ENCODE data around the gene RHCE. TPM values are rescaled to one million over a fixed set of nuclear protein-coding genes. Genes with fewer than 3 reads are reported as not detected.
"Not testable (repeated sequence)": the region's sequence is repeated elsewhere in the genome, so short reads cannot be mapped to it uniquely, and the experiment has no call there.

Gene RHCE
- total RNA-seq, 1 donor from 2014 or later = 4.2 TPM

DNA sequence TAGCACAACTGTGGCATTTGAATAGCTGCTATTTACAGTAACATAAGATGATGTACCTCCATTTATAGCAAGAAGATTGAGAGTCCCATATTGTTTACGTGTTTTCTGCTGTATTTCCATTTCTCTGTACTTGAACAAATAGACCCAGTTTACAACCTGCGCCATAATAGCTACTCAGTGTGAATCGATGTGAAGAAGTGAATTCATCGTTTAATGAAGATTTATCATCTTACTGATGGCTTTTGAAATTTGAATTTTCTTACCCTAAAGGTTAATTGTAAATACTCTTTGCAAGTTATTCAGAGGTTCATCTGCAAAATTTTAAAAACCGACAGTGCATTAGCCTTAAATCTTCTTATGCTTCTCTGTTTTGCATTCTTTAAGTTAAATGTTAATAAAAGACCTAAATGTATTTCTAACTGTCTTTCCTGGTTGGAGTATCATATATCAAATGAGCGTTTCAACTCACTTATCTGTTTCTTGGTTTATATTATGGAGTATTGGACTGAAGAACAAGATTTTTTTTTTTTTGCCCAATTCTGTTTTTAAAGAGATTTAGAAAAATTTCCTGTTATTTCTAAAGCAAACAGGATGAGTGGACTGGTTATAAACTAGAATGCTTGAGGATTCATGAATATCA is 12.2 kb upstream of the RHCE start:
- no peak for DNase-seq

DNA sequence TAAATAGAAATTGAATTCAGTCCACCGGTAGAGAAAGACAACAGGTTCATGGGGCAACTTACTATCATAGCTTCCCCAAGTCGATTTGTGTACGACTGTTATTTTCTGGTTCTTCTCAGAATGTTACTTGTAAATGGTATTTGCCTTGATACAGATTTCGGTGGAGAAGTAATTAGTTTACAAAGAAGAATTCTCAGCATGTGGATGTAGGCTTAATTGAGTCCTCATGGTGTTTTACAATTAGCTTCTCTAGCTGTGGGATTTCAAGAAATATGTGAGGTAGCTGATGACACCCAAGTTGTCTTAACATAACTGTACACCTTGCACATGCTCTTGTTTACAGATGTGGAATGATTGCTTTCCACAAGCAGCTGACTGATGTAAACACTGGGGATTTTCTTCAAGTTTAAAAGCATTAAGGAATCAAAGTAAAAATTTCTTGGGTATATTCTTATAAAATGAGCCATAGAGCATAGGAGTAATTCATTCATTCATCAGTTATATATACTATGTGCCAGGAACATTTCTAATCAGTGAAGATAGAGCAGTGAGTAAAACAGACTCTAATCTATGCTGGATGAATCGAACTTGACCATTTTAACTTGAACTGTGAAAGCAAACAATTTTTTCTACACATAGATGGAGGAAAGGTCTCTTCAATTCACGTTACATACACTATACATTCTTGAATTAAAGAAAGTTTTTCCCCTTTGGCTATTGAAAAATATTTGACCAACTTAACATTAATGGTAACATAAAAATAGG is 11.5 kb upstream of the RHCE start:
- peak; percentile 21 for DNase-seq

DNA sequence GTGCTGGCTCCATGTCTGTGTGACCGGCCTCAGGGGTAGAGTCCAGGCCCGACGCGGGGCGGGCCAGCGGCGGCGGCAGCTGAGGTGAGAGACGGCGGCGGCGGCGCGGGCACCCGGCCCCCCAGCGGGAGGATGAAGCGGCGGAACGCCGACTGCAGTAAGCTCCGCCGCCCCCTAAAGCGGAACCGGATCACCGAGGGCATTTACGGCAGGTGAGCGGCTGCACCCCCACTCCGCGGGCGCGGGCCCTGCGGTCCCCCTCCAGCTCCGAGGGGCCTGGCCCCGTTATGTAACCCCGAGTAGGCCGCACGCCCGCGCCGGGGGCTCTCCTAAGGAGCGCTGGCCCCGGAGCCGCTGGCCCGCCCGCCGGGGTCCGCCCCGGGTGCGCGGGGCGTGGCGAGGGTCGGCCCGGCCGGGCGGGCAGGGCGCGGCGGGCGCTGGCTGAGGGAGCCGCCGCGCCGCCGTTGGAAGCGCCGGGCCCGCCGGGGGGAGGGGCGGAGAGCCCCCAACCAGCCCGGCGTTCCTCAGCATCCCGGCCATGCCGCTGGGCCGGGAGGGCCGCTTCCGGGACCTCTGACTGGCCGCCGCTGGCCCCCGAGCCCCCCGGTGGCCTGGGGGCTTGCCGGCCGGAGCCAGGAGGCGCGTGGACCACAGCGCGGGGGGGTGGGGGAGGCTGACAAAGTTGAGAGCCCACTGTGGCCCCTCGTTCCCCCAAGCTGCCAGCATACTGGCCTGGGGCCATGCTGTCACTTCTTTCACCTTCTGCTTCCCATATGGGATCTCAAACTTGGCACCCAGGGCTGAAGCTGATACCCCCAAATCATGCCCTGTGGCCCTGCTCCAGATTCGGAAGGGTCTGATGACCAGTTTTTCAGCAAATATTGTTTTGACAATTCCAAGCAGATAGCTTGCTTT is 10.6 kb upstream of the RHCE start:
- no peak for DNase-seq

DNA sequence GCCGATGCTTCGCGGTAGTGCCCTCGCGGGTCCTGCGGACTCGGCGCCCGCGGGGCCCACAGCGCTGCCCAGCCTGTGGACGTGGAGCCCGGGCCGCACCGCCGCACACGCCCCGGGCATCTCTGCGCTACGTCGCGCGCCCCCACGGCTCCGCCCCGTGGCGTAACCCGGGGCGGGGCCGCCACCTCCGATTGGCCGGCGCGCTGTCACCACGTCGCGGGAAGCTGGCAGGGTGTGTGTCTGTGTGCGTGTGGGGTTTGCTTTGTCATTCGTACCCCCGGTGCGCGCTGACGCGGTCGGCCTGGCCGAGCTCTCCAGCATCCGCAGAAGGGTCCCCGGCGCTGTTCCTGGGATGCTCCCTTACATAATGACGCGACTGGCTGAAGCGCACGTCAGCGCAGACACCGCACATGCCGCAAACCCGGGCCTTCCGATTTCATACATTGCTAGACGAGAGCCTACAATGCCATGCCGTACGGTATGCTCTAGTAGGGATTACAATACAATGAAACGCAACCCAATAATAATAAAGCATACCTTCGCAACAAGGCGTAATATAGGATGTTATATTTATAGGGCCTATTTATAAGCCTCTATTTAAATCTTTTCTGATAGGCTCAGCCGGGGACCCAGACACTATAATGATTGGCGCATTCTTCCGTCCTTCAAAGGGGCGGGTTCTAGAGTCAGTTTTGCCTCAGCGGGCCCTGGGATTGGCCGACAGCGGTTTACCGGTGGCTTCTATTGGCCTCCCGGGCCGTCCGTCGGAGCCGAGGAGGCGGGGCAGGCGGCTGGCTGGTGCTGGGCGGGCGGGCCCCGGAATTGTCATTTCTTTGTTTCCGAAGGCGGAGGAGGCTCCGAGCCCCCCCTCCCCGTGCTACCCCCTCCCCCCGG is 9.7 kb upstream of the RHCE start, which contains the start of gene MACO1:
Gene MACO1 (plus strand): TSS at position 825 of the 894 bp plus-strand sequence. CDS start 202 bp downstream, outside the sequence.
- DNase-seq = peak; percentile 98

DNA sequence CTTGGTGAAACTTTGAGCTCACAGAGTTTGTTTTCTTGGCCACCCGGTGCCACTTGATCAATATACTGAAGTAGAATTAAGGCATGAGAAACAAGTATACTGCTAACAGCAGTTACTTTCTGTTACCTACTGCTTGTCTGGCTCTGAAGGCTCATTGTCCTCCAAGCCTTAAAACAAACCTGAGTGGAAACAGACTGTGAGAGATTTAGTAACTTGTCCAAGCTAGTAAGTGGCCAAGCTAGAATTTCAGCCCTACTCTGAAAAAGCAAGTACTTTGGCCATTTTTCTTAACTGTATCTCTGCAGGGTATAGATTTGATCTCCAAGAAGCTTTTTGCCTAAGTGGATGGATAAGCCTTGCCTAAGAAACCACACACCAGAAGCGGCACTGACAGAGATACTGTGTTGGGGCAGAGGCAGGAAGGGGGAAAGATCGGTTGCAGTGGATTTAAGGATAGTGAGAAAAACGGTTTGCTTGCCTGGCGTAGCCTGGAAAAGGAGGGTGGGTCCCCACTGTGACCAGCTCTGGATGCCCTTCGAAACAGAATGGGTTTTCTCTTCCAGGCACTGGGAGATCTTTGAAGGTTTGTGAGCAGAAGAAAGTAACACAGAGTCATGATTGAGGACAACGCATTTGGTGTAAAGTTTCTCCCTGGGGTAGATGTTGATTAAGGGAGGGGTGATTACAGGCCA is 8.0 kb upstream of the RHCE start:
- DNase-seq = no peak

DNA sequence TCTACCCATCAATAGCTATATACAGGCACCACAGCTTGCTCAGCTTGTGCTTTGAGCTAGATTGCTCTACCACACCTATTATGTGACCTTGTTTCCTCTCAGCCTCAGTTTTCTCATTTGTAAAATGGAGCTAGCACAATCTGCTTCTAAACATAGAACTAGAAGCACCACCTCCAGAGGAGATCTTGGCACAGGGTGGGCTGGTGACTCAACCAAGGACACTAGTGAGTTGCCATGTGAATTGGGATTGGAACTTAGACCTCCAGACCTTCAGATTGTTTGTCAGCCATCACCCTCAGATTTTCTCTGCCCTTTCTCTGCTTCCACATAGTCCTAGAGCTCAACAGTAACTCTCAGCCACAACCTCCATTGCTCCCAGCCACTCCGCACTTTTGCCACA is 7.1 kb upstream of the RHCE start:
- no peak for DNase-seq

DNA sequence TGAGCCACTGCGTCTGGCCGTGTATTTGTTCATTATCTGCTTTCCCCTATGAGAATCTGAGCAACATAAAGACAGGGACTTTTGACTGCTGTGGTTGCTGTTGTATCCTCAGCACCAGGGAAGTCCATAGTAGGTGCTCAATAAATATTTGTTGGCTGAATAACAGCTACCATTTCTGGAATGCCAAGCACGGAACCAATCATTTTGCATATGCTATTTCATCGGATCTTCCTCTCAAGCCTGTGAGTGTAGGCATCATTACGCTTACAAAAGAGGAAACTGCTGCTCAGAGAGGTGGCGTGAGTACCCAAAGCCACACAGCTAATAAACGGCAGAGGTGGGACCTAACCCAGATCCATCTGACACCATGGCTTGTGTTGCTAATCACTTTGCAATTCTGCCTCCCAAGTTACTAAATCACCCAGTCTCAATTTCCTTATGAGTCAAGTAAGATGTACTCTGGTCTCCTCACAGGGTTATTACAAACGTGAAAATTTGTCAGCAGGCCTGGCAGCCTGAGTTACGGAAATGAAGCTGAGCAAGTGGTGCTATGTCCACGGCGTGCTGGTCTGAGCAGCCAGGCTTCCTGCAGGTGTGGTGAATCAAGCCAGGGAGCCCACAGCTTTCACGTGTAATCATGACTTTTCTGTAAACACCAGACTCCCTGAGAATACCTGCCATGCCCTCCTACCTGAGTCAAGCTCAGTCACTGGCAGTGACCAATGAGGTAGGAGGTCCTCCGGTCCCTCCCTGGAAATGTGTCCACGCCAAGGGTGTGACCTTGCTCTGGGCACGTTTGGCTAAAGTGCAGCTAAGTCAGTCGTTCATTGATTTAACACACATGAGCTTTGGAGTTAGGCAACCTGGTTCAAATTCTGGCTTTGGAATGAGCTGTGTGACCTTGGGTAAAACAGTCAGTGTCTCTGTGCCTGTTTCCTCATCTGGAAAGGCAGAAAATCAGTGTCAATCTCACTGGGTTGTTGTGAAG is 4.8 kb upstream of the RHCE start:
- no peak for DNase-seq

DNA sequence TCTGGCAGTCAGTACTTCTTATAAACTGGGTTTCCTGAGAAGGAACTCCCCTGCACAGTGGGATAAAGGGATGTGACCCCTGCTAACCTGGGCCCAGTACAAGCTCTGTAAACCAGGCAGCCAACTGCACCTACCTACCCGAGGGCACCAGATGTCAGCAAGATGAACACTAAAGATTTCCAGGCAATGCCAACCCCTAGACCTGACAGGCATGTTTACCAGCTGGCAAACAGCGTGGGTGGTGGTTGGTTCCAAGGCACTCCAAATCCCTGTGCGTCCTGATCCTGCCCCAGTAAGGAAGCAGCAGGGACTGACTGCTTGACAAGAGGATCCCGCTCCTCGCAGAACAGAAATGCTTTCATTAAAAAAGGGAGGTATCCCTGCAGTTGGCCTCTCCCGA is 2.6 kb upstream of the RHCE start:
- DNase-seq = not testable (repeated sequence)

DNA sequence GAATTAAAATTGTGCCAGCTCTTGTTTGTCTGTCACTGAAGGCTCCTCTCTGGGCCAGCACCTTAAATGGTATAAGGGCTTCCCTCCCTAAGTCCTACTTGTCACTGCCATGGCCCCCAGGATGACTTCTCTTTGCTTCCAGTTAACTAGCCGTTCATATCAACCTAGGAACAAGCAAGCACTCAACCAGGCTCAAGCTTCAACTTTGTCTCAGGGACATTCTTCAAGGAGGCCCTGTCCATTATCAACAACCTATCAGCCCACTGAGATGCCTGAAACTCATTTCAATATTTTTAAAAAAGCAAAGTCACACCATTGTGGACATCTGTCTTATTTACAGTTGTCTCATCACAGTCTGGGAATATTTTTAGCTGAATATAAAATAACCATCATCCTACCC is 1.3 kb downstream of the RHCE start:
- not testable (repeated sequence) for DNase-seq

DNA sequence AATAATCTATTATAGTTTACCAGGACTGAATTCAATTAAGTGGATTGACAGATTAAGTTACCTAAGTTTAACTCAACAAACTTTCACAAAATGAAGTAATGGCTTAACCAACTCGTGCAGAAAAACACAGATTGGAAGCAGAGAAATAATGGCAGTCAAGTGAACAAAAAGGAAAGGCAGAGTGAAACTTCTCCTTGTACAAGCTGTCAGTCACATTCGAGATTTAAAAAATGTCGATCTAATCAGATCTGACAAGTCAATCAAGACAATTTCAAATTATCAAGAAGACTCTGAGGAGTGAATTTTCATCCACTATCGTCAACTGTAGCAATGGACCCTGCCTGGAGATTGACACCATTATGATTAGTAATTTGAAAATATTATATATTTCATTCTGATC is 3.3 kb downstream of the RHCE start:
- not testable (repeated sequence) for DNase-seq

DNA sequence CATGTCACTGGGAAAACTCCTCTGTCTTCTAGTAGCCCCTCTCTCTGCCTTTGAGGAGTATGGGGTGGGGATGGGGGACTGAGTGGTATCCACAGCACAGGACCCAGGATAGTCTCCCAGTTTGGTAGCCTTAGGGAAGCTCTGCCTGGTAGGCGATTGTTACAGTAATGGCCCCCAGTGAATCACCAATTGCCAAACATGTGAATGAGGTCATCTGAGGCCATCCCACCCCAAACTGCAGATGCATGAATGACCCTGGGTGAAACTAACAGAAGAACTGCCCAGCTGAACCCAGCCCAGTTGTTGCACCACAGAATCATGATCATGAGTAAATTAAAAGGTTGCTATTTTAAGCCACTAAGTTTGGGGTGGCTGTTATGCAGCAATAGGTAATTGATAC is 6.0 kb downstream of the RHCE start:
- DNase-seq = not testable (repeated sequence)

DNA sequence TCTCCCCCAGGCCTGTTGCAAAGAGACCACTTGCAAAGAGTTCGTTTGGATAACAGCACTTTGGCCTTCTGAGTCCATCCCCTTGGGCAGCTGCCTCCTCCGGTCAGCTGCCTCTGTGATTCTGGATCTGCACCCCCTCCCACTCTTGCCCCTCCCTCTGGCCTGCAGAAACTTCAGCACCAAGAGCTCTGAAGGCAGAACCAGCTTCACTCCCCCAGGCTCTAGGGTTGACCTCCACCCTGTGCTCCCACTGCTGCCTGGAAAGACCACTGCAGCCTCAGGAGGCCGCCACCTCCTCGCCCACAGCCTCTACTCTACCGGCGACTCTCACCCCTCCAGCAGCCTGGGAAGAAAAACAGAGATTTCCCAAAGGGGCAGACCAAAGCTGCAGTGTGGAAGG is 6.5 kb downstream of the RHCE start:
- not testable (repeated sequence) for DNase-seq

DNA sequence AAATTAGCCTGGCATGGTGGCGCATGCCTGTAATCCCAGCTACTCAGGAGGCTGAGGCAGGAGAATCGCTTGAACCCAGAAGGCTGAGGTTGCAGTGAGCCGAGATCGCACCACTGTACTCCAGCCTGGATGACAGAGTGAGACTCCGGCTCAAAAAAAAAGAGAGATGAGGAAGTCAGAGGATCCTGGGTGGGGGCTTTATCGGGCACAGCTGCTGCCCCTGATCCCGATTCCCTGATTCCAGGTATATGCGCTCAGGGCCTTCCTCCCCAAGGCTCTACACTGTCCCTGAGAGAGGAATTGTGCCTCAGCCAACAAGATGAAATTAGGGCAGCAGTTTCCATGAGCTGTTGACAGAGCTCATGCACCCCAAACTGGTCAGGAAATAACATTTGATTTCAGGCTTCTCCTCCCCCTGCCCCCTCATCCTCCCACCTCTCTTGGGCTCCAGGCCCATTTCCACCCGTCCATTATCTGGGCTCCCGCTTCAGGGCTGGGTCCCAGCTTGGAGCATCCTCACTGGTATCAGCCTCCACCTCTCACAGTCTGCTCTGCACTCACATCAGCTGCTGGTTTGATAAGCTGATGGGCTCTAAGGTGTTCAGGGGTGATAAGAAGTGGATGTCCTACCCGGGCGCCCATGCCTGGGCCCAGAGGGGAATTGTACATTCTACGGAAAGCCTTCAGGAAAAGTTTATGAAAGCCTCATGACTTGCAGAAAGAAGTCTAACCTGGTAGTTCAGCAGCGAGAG is 7.6 kb downstream of the RHCE start:
- DNase-seq = not testable (repeated sequence)

DNA sequence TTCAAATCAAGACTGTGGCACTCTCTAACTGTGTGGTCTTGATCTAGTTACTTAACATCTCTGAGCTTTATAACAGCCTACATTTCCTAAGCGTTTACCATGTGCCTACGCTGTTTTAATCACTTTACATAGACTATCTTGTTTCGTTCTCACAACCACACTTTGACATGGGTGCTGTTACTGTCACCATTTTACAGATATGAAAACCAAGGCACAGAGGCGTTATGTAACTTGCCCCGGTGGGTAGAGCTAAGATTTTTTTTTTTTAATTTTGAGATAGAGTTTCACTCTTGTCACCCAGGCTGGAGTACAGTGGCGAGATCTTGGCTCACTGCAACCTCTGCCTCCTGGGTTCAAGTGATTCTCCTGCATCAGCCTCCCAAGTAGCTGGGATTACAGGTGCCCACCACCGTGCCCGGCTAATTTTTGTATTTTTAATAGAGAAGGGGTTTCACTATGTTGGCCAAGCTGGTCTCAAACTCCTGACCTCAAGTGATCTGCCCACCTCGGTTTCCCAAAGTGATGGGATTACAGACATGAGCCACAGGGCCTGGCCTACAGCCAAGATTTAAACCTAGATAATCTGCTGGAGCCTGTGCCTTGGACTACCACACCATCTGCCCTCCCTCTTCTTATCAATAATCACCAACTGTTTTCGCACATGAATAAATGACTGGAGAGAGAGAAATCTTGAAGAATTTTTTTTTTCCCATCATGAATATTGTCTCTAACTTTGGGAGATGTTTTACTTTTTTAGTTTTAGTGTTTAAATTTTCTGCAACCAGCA is 10.8 kb downstream of the RHCE start:
- not testable (repeated sequence) for DNase-seq

DNA sequence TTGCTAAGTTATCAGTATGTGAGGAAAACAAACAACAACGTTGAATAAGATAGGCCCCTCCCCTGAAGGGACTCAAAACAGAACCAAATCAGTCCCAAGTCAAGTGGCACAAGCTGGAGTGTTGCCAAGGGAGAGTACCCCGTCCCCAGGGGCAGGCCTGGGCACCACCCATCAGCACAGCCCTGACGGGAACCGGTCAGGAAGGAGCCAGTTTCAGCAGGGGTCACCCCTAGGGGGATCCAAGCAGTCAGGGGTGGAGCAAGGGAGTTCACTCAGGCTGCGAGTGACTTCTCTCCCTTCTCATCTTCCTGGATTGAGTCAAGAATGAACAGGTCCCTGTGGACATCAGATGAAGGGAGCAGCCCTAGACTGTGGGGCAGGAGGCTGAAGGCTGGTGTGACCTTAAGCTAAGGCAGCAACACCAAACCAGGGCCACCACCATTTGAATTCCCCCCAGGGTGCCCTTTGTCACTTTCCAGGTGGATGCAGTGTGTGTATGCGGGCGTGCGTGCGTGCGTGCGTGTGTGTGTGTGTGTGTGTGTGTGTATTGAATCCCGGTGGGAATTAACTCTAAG is 14.8 kb downstream of the RHCE start:
- DNase-seq = not testable (repeated sequence)

DNA sequence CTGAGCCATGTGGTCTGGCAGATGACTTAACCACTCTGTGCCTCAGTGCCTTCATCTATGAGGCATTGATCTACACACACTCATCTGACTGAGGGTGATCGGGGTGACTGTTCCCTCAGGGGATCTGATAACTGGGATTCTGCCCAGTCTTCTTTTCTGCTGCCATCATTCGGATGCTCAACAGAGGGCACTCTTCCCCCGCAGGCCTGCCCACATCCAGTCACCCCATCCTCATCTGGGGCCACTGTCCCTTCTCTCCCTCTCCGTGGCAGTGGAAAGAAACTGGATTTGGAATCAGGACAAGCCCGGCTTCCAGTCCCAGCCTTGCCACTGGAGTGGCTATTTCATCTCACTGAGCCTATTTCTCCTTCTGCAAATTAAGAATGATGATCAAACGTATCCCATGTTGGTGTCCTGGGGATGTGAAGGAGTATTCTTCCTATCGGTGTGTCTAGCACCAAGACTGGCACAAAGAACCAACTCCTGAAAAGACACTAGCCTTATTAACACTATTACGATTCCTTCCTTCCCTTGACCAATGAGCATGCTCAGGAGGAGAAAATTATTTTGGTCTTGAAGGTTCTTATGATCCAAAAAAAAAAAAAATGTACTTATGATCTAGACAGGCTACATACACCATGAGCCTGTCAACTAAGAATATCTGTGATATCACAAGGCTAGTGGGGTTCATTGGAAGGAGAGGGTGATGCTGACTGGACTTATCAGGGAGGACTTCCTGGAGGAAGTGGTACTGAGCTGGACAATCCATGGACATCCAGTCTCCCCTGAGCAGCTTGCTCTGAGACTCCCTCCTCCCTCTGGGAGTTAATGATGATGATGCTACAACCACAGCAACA is 17.4 kb downstream of the RHCE start:
- DNase-seq = not testable (repeated sequence)

DNA sequence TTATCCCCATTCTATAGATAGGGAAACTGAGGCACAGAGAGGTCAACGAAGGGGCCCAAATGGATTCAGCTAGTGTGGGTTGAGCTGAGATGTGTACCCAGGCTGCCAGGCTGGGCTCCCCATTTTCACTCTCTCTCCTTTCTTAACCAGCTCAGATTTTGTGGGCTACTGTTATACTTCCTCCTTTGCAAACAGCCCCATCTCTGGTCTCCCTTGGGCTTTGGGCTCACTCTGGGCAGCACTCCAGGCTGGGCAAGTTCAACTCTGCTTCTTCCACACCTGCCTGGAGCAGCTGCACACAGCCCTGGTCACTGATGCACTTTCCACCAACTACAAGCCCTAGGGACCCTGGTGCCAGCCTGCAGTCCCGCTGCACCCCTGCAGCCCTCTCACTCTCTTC is 22.5 kb downstream of the RHCE start:
- not testable (repeated sequence) for DNase-seq
